HepG2 (cell line): ENCODE measurements around the gene PDZK1. TPM values are rescaled to one million over a fixed set of nuclear protein-coding genes. Genes with fewer than 3 reads are reported as not detected.
"Not testable (repeated sequence)": the region's sequence is repeated elsewhere in the genome, so short reads cannot be mapped to it uniquely, and the experiment has no call there.

Source experiments
- ATAC-seq: fragments of 200-7000 bp; cut with Tn5 transposase; 3 replicates; pipeline ENCODE4 v1.9.1; 2020; ENCODE audit warnings: mild to moderate bottlenecking, moderate library complexity
- BruUV-seq: library from RNA; stranded (reverse); fragments of 400-500 nt; replicated peaks from 2 replicates; lab custom pipeline; 2021; lab: Mats Ljungman, UMichigan
- CTCF ChIA-PET: fragments of 300-600 bp; formaldehyde crosslinking; extraction: SDS; loops from one replicate; lab custom pipeline; 2021; ENCODE audit warnings: low total read pairs, inconsistent platforms, low intra/inter-chr PET ratio; lab: Yijun Ruan, JAX
- POLR2A ChIA-PET: fragments of 350-600 bp; sonication (Branson Sonifier 250); formaldehyde crosslinking; loops from one replicate; lab custom pipeline; 2020; ENCODE audit warnings: antibody characterized with exemption, inconsistent platforms; lab: Yijun Ruan, JAX
- DNase-seq: peaks from one replicate; pipeline ENCODE4 v3.0.0-alpha.2; 2015; ENCODE audit warnings: low spot score
- FAIRE-seq: peaks from 3 replicates; lab custom pipeline; 2011; peaks lifted over from hg19 to GRCh38; lab: Jason Lieb, UNC
- H2AFZ ChIP-seq: one replicate; pipeline ENCODE4 v1.6.1; 2011; ENCODE audit warnings: low read length, inconsistent platforms
- H3K27ac ChIP-seq: fragments of 300-600 bp; 3 replicates; pipeline ENCODE4 v1.8.0; 2011; ENCODE audit warnings: mixed run types, mild to moderate bottlenecking, mixed read lengths, low read length, inconsistent platforms; ENCODE audit not compliant: insufficient read depth; ENCODE audit errors: extremely low read length
- H3K27me3 ChIP-seq, 2 experiments: fragments of 200-600 bp in 1 of 2; 2 replicates in 1 of 2; 3 replicates in 1 of 2; pipeline versions ENCODE4 v1.6.0 to v1.8.0; 2011; ENCODE audit warnings: low read length in 2 of 2, mild to moderate bottlenecking in 2 of 2, moderate library complexity in 2 of 2, inconsistent platforms in 1 of 2; ENCODE audit not compliant: insufficient read depth in 2 of 2, control insufficient read depth in 1 of 2
- H3K36me3 ChIP-seq, 2 experiments: fragments of 200-600 bp in 1 of 2; replicated peaks in 1 of 2; 2 replicates in 1 of 2; 3 replicates in 1 of 2; pipeline versions ENCODE4 v1.5.1 to v1.8.0; 2011; ENCODE audit warnings: low read length in 2 of 2, inconsistent platforms in 1 of 2; ENCODE audit not compliant: insufficient read depth in 2 of 2, control insufficient read depth in 1 of 2
- H3K4me1 ChIP-seq: 2 replicates; pipeline ENCODE4 v1.5.1; 2012; ENCODE audit warnings: low read length, inconsistent platforms; ENCODE audit not compliant: insufficient read depth
- H3K4me2 ChIP-seq: 2 replicates; pipeline ENCODE4 v1.6.0; 2011; ENCODE audit warnings: low read depth, low read length, inconsistent platforms
- H3K4me3 ChIP-seq, 3 experiments: fragments of 200-600 bp in 1 of 3; sonication (generic), shearing (Covaris generic) in 1 of 3; replicated peaks in 1 of 3; 2 replicates each; pipeline ENCODE4 v1.5.1; 2011 to 2016; ENCODE audit warnings: low read length in 3 of 3, inconsistent platforms in 2 of 3, low read depth in 2 of 3, mild to moderate bottlenecking in 2 of 3, control low read depth in 1 of 3, mixed read lengths in 1 of 3; ENCODE audit not compliant: insufficient read depth in 1 of 3
- H3K79me2 ChIP-seq: one replicate; pipeline ENCODE4 v1.6.1; 2011; ENCODE audit warnings: low read length, inconsistent platforms; ENCODE audit not compliant: insufficient read depth
- H3K9ac ChIP-seq: 2 replicates; pipeline ENCODE4 v1.6.0; 2011; ENCODE audit warnings: mild to moderate bottlenecking, low read depth, low read length, inconsistent platforms; ENCODE audit not compliant: insufficient read depth
- H3K9me3 ChIP-seq: 2 replicates; pipeline ENCODE4 v1.5.1; 2012; ENCODE audit warnings: mild to moderate bottlenecking, low read length
- H4K20me1 ChIP-seq: 2 replicates; pipeline ENCODE4 v1.6.0; 2011; ENCODE audit warnings: inconsistent platforms, mild to moderate bottlenecking, low read length, moderate library complexity; ENCODE audit not compliant: insufficient read depth
- WGBS: methylation state at CpG from one replicate; pipeline ENCODE4 v1.1.6; 2017; ENCODE audit warnings: low lambda C conversion rate; 5-methylcytosine and 5-hydroxymethylcytosine counted together
- in situ Hi-C: cut with HindIII; loops from 2 replicates; pipeline ENCODE4 v1.10.0; 2017; ENCODE audit warnings: low pct_unique_long_range_greater_than_20kb; ENCODE audit not compliant: extremely low pct_ligation_motif_present
- intact Hi-C: fragments of 100-400 bp; cut with micrococcal nuclease; formaldehyde crosslinking; loops from one replicate; pipeline ENCODE4 v1.10.0; 2022; ENCODE audit not compliant: unreplicated experiment
- polyA plus RNA-seq, 8 experiments: library from polyadenylated mRNA; depleted of rRNA in 3 of 8; stranded (reverse) in 7 of 8; unstranded in 1 of 8; fragments of >200 nt; fragmentation: Illumina TruSeq in 4 of 8; extraction: Trizol in 4 of 8; gene quantifications; 2 replicates each; pipeline versions ENCODE4 v1.2.1 to v1.2.3, GENCODE V29; 2011 to 2016; ENCODE audit warnings: low read depth in 4 of 8, missing spikeins in 1 of 8, mixed read lengths in 1 of 8; ENCODE audit not compliant: insufficient read depth in 1 of 8
- total RNA-seq, 5 experiments: library from RNA; depleted of rRNA; stranded (reverse); fragments of >200 nt; fragmentation: Illumina TruSeq; extraction: Trizol; gene quantifications; 2 replicates each; pipeline ENCODE4 v1.2.3, GENCODE V29; 2016; ENCODE audit warnings: low read depth in 1 of 5

PDZK1 gene
- total and polyA plus RNA-seq, 2 of the 13 experiments (the other 11 are each of a cell fraction or from before 2014, with no cell fraction given), result 16.2 to 46.4 TPM

DNA sequence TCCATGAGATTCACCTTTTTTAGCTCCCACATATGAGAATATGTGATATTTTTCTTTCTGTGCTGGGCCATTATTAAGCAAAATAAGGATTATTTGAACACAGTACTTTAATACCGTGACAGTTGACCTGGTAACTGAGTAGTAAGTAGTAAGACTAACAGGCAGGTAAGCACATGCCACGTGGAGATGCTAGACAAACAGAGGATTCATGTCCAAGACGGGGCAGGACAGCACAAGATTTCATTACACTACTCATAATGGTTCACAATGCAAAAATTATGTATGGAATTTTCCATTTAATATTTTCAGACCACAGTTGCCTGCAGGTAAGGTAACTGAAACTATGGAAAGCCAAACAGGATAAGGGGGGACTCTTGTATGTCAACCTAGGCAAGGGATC, 22.3 kb downstream of the PDZK1 start:
- CTCF ChIA-PET, POLR2A ChIA-PET, H3K27me3 ChIP-seq, H3K79me2 ChIP-seq, DNase-seq, intact Hi-C loops, in situ Hi-C loops, H3K4me3 ChIP-seq, BruUV-seq, H2AFZ ChIP-seq, H3K4me1 ChIP-seq, H3K9me3 ChIP-seq, H3K9ac ChIP-seq, H3K4me2 ChIP-seq, H4K20me1 ChIP-seq, ATAC-seq, FAIRE-seq, H3K27ac ChIP-seq: not testable (repeated sequence)
- 88% methylated on average over 2 of the region's 3 CpGs for WGBS
- peaks cover 5 to 16% of the 10 kb centered on the region in 2 experiments; a peak in 4 of 5 replicates for H3K36me3 ChIP-seq

GRCh38 chr1:145673217-145673616, 34.0 kb downstream of the PDZK1 start:
- POLR2A ChIA-PET, in situ Hi-C loops, H3K4me2 ChIP-seq, DNase-seq, H4K20me1 ChIP-seq, ATAC-seq, H3K27ac ChIP-seq, intact Hi-C loops, BruUV-seq, H3K79me2 ChIP-seq, FAIRE-seq, H3K4me3 ChIP-seq, H2AFZ ChIP-seq, H3K9ac ChIP-seq, H3K4me1 ChIP-seq, H3K9me3 ChIP-seq, H3K36me3 ChIP-seq, CTCF ChIA-PET, H3K27me3 ChIP-seq: not testable (repeated sequence)
- WGBS, result no CpG with 5 or more reads among the region's 1 CpG

GRCh38 chr1:145670995-145671745, 36.0 kb downstream of the PDZK1 start:
- ATAC-seq, H3K79me2 ChIP-seq, H3K9me3 ChIP-seq, H3K36me3 ChIP-seq, H3K4me2 ChIP-seq, H3K9ac ChIP-seq, intact Hi-C loops, DNase-seq, H2AFZ ChIP-seq, CTCF ChIA-PET, H4K20me1 ChIP-seq, BruUV-seq, H3K4me1 ChIP-seq, in situ Hi-C loops, H3K27me3 ChIP-seq, H3K4me3 ChIP-seq, H3K27ac ChIP-seq, POLR2A ChIA-PET, FAIRE-seq: not testable (repeated sequence)
- 98% methylated on average over 2 of the region's 3 CpGs for WGBS

- not testable (repeated sequence) for ATAC-seq
These were observed 42.2 kb downstream of the PDZK1 start for GRCh38 chr1:145665015-145665414.

More at GRCh38 chr1:145665015-145665414, 42.2 kb downstream of the PDZK1 start:
- H3K79me2 ChIP-seq, H4K20me1 ChIP-seq, H3K4me2 ChIP-seq, H3K9me3 ChIP-seq, FAIRE-seq, H3K9ac ChIP-seq, intact Hi-C loops, POLR2A ChIA-PET, in situ Hi-C loops, H3K27me3 ChIP-seq, H3K4me1 ChIP-seq, BruUV-seq, H3K36me3 ChIP-seq, DNase-seq, H2AFZ ChIP-seq, H3K27ac ChIP-seq, CTCF ChIA-PET, H3K4me3 ChIP-seq: not testable (repeated sequence)
- WGBS, result 89% methylated on average over 4 of the region's 4 CpGs
